GM12878 (cell line): ENCODE data around the gene SERPINI1. TPM values are rescaled to one million over a fixed set of nuclear protein-coding genes. Genes with fewer than 3 reads are reported as not detected.

Experiments
- ATF3 ChIP-seq: IDR thresholded peaks from 2 replicates; pipeline ENCODE4 v1.6.1; 2011; ENCODE audit warnings: low read depth, mild to moderate bottlenecking, low read length, moderate library complexity, borderline replicate concordance; ENCODE audit errors: extremely low read depth
- CEBPB ChIP-seq, 2 experiments: fragments of 150-350 bp in 1 of 2; IDR thresholded peaks; 2 replicates each; pipeline ENCODE4 v1.6.1; 2012 to 2014; ENCODE audit warnings: low read depth in 2 of 2, low read length in 2 of 2, borderline replicate concordance in 1 of 2, inconsistent platforms in 1 of 2
- EGR1 ChIP-seq, 2 experiments: IDR thresholded peaks; 1 replicate in 1 of 2; 2 replicates in 1 of 2; pipeline ENCODE4 v1.6.1; 2011 to 2012; ENCODE audit warnings: low read depth in 2 of 2, low read length in 2 of 2, borderline replicate concordance in 1 of 2, mild to moderate bottlenecking in 1 of 2, moderate library complexity in 1 of 2
- HDGF ChIP-seq: fragments of 450-650 bp; IDR thresholded peaks from 2 replicates; pipeline ENCODE4 v1.6.1; 2016; ENCODE audit warnings: antibody characterized with exemption
- IRF4 ChIP-seq: IDR thresholded peaks from 2 replicates; pipeline ENCODE4 v1.6.1; 2011; ENCODE audit warnings: low read depth, low read length
- LARP7 ChIP-seq: fragments of 450-650 bp; IDR thresholded peaks from 2 replicates; pipeline ENCODE4 v1.6.1; 2017; ENCODE audit warnings: mild to moderate bottlenecking
- NFXL1 ChIP-seq: fragments of 450-650 bp; IDR thresholded peaks from 2 replicates; pipeline ENCODE4 v1.6.1; 2017; ENCODE audit warnings: antibody characterized with exemption, mild to moderate bottlenecking, borderline replicate concordance
- RAD21 ChIP-seq: IDR thresholded peaks from 2 replicates; pipeline ENCODE4 v1.6.1; 2011; ENCODE audit warnings: mild to moderate bottlenecking, low read depth, low read length, moderate library complexity; ENCODE audit not compliant: insufficient read depth
- REST ChIP-seq: IDR thresholded peaks from 2 replicates; pipeline ENCODE4 v1.6.1; 2012; ENCODE audit warnings: mild to moderate bottlenecking, low read depth, low read length
- TCF7 ChIP-seq: IDR thresholded peaks from 2 replicates; pipeline ENCODE4 v1.6.1; 2014; ENCODE audit warnings: antibody characterized with exemption, borderline replicate concordance
- ZBTB40 ChIP-seq: fragments of 450-650 bp; IDR thresholded peaks from 2 replicates; pipeline ENCODE4 v1.6.1; 2016; ENCODE audit warnings: mild to moderate bottlenecking, moderate library complexity, borderline replicate concordance
- ZNF207 ChIP-seq: fragments of 450-650 bp; IDR thresholded peaks from 2 replicates; pipeline ENCODE4 v1.6.1; 2014; ENCODE audit warnings: antibody characterized with exemption, mild to moderate bottlenecking, borderline replicate concordance
- ZNF622 ChIP-seq: fragments of 450-650 bp; IDR thresholded peaks from 2 replicates; pipeline ENCODE4 v1.6.1; 2017; ENCODE audit warnings: mild to moderate bottlenecking, inconsistent platforms
- polyA plus RNA-seq, 11 experiments: library from polyadenylated mRNA; depleted of rRNA in 4 of 11; unstranded in 6 of 11; stranded (reverse) in 5 of 11; fragments of >200 nt; fragmentation: Nextera tagmentation in 4 of 11; fragmentation: Illumina TruSeq in 1 of 11; extraction: Ambion mirVana in 4 of 11; extraction: Trizol in 1 of 11; gene quantifications; 1 replicate in 1 of 11; 2 replicates in 10 of 11; pipeline versions ENCODE4 v1.2.1 to v1.2.3, GENCODE V29; 2011 to 2016; ENCODE audit warnings: inconsistent platforms in 2 of 11, missing spikeins in 2 of 11, low read depth in 1 of 11
- total RNA-seq, 4 experiments: library from RNA; depleted of rRNA in 3 of 4; stranded (reverse); fragments of >200 nt in 3 of 4; fragmentation: Illumina TruSeq in 1 of 4; extraction: Trizol in 1 of 4; gene quantifications; 2 replicates each; pipeline versions ENCODE4 v1.2.1 to v1.2.3, GENCODE V29; 2013 to 2021
- TF ChIP-seq, protein P1 (sequence below): fragments of 450-650 bp; IDR thresholded peaks from 2 replicates; pipeline ENCODE4 v1.6.1; 2017; ENCODE audit warnings: mild to moderate bottlenecking, low read depth, inconsistent platforms; ENCODE audit not compliant: poor library complexity, severe bottlenecking
- TF ChIP-seq, protein P2 (sequence below): IDR thresholded peaks from 2 replicates; pipeline ENCODE4 v1.6.1; 2011; ENCODE audit warnings: mild to moderate bottlenecking, low read depth, low read length, moderate library complexity; ENCODE audit not compliant: insufficient replicate concordance

Gene SERPINI1
- total and polyA plus RNA-seq, 10 of the 15 experiments (the other 5 are each of a cell fraction or from before 2014, with no cell fraction given): 1.5 to 7.6 (median 3.6) TPM

GRCh38 chr3:167734498-167735232 lies 856 bp upstream of the SERPINI1 start, which contains the start of gene PDCD10 (continued):
- peak; percentile 94 for TF ChIP-seq ZBTB40
- no peak for TF ChIP-seq LARP7
- no peak for TF ChIP-seq CEBPB (IDR thresholded peaks at IDR 0.05; ENCODE audit: borderline replicate concordance in 1 of 2, low read depth in 2 of 2, low read length in 2 of 2)
- TF ChIP-seq IRF4: no peak
- no peak for TF ChIP-seq REST
- TF ChIP-seq TCF7: no peak
- TF ChIP-seq, protein P1, sequence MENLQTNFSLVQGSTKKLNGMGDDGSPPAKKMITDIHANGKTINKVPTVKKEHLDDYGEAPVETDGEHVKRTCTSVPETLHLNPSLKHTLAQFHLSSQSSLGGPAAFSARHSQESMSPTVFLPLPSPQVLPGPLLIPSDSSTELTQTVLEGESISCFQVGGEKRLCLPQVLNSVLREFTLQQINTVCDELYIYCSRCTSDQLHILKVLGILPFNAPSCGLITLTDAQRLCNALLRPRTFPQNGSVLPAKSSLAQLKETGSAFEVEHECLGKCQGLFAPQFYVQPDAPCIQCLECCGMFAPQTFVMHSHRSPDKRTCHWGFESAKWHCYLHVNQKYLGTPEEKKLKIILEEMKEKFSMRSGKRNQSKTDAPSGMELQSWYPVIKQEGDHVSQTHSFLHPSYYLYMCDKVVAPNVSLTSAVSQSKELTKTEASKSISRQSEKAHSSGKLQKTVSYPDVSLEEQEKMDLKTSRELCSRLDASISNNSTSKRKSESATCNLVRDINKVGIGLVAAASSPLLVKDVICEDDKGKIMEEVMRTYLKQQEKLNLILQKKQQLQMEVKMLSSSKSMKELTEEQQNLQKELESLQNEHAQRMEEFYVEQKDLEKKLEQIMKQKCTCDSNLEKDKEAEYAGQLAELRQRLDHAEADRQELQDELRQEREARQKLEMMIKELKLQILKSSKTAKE: no peak
- peak; percentile 98 for TF ChIP-seq HDGF
- TF ChIP-seq ZNF622: no peak
- TF ChIP-seq NFXL1: no peak
- TF ChIP-seq RAD21: no peak
- TF ChIP-seq ATF3: no peak
- TF ChIP-seq, protein P2, sequence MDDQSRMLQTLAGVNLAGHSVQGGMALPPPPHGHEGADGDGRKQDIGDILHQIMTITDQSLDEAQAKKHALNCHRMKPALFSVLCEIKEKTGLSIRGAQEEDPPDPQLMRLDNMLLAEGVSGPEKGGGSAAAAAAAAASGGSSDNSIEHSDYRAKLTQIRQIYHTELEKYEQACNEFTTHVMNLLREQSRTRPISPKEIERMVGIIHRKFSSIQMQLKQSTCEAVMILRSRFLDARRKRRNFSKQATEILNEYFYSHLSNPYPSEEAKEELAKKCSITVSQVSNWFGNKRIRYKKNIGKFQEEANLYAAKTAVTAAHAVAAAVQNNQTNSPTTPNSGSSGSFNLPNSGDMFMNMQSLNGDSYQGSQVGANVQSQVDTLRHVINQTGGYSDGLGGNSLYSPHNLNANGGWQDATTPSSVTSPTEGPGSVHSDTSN: peak; percentile 31
- TF ChIP-seq EGR1 (IDR thresholded peaks at IDR 0.05; ENCODE audit: borderline replicate concordance in 1 of 2, low read depth in 2 of 2, low read length in 2 of 2): peak in 1 of 2 experiments; percentile 89; a peak in 2 of 3 replicates
- TF ChIP-seq ZNF207: 0 out of 2 replicates have a peak, but pooled peaks have one; percentile 52
